GM20000 (cell line): Measurements from ENCODE around the gene PDZRN3.

Experiments used
- DNase-seq: peaks from one replicate; pipeline ENCODE4 v3.0.0; 2012; ENCODE audit warnings: low spot score
- TF ChIP-seq, protein P1 (sequence below): IDR thresholded peaks from 2 replicates; pipeline ENCODE4 v1.5.1; 2012; ENCODE audit warnings: mild to moderate bottlenecking, control low read depth; ENCODE audit errors: extremely low read depth, missing control alignments

Gene PDZRN3

DNA sequence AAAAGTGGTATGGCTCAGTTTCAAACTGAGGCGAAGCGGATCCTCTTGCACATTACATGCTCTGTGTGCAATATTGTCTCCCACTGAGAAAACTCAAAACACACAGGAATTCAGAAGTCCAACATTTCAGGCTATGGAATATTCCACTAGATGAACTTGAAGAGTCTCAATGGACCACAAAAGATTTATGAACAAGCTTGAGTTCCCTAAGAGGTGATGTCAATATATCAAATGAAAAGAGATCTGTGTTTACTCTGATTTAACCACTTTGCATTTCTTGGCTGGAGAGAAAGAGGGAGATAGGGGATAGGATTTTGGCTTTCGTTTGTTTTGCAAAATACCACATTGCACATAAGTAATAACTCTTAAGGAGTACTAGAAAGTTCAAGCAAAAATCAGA is 20.3 kb downstream of the PDZRN3 start:
- TF ChIP-seq, protein P1, sequence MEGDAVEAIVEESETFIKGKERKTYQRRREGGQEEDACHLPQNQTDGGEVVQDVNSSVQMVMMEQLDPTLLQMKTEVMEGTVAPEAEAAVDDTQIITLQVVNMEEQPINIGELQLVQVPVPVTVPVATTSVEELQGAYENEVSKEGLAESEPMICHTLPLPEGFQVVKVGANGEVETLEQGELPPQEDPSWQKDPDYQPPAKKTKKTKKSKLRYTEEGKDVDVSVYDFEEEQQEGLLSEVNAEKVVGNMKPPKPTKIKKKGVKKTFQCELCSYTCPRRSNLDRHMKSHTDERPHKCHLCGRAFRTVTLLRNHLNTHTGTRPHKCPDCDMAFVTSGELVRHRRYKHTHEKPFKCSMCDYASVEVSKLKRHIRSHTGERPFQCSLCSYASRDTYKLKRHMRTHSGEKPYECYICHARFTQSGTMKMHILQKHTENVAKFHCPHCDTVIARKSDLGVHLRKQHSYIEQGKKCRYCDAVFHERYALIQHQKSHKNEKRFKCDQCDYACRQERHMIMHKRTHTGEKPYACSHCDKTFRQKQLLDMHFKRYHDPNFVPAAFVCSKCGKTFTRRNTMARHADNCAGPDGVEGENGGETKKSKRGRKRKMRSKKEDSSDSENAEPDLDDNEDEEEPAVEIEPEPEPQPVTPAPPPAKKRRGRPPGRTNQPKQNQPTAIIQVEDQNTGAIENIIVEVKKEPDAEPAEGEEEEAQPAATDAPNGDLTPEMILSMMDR, result no peak

DNA sequence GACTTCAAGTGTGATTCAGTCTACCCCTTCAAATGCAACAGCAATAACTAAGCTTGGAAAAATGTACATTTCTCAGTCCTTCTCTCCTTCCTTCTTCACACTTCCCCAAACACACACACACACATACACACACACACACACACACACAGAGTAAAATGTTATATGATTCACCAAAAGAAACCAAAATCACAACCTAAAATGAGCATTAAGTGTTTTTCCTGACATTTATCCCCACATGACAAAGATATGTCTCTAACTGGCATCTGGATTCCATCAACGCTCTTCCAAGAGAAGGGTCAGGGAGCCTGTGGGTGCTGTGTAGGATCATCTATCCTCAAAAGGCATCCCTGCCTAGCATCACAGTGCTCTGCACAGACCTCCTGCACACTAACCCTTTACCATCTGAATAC is 21.0 kb downstream of the PDZRN3 start:
- no peak for DNase-seq
- TF ChIP-seq, protein P1, result no peak

More for the DNA sequence above, 20.3 kb downstream of the PDZRN3 start:
- DNase-seq, result no peak

DNA sequence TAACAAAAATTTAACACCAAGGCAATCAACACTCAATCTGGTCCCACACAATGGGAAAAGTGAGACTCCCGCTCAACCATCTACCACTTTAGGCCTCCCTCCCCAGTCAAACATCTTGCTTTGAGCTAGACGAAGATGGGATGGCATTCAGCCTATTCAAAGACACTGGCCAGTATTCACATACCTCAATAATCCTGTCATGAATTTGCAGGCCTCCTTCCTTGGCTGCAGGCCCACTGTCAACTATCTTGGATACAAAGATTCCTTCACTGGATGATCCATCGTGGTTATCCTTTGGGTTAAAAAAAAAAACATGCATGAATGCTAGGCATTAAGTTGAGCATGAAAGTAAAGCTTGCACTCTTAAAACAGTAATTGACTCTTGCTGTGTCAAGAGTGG is 22.6 kb downstream of the PDZRN3 start:
- TF ChIP-seq, protein P1, result no peak
- no peak for DNase-seq

DNA sequence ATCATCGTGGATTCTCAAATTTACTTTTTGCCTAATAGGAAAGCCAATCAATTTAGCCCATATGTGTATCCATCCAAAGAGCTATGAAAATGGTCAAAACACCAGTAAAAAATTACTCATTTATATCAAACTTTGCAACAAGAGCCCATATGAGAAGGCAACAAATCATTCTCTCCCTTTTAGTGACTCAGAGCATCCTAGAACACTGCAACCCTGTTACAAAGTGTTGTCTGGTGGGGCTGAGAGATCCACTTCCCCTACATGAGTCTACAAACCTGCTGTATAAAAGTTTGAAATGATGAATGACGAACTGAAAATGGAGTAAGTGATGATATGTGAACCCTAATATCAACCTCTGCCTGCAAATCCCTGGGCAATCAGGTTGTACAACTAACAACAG is 23.3 kb downstream of the PDZRN3 start:
- DNase-seq, result no peak
- TF ChIP-seq, protein P1, result no peak

DNA sequence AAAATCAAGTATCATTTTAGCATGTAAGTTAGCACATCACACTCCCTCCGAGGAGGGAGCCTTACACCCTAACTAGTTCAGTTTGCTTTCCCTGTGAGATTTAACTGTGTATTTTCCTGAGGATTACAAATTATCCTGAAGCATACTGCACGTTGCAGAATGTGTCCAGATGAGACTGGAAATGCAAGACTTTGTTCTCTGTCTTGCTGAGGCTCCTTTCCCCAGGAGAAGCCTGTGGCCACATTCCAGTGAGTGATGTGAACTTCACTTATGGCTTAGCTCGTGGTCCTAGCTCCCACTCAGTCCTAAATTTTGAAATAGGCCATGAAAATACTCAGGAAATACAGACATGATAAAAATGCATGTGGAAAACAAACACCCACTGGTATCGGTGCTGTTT is 23.7 kb downstream of the PDZRN3 start:
- TF ChIP-seq, protein P1, result no peak
- no peak for DNase-seq

DNA sequence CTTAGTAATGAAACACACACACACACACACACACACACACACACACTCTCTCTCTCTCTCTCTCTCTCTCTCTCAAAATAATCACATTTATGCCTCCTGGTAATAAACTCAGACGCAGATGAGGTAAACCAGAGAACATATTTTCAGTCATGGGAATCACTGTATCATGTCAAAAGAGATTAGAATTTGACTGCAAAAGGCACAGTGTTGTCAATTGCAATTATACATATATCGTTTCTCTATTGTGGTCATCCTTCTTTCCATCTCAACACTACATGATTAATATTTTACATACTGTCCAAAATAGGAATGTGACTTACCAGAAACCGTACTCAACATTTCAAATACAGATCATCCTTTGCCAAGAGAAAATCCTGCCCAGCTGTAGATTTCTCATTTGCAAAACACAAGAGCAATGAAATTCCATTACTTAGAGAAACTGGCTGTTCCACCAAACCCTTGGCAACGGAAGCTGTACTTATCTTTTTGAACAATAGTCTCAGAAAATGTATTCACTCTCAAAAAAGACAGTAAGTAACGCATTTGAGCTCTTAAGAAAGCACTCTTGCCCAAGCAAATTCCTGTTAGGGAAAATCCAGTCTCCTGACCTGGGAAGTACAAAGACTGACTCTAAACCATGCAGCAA is 24.3 kb downstream of the PDZRN3 start:
- DNase-seq, result no peak
- TF ChIP-seq, protein P1, result no peak

DNA sequence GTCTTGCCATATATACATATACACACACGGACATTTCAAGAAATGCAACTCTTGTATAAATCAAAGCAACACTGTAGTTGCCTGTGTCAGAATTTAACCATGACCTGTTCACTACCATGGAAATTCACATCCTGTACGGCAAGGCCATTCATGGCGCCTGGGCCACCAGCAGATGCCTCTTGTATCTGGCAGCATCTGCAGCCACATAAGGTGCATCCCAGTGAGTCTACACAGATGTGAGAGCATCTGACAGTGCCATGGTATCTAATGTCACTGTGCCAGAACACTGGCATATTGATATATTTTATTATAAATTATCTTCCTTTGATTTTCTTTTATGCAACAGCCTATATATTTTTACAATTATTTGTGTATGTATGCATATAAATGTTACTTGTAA is 25.1 kb downstream of the PDZRN3 start:
- DNase-seq, result no peak
- TF ChIP-seq, protein P1, result no peak
